Measurements from ENCODE around the gene HCK. TPM values are rescaled to one million over a fixed set of nuclear protein-coding genes. Genes with fewer than 3 reads are reported as not detected.
A peak's percentile ranks its signal among the peaks of the same experiment; 100 is the strongest.

The HCK gene
- total and polyA plus RNA-seq, 9 of the 15 experiments (the other 6 are each of a cell fraction or from before 2014, with no cell fraction given) = 0.09 to 0.51 (median 0.27) TPM; not detected in 6

- TF ChIP-seq MECOM (CRISPR knock-in tag; IDR thresholded peaks at IDR 0.05) = no peak
Observed at GRCh38 chr20:32036716-32037485, 15.1 kb upstream of the HCK start (continued).

- H3K4me3 ChIP-seq = no peak overlapping the region
- FAIRE-seq (no peak), DNase-seq (ENCODE audit: extremely low read depth in 1 of 4, low spot score in 3 of 4) (no peak), ATAC-seq (peak; percentile 34; the same call in 2 of the 3 replicates)
- no peaks in the 10 kb centered on the region for H3K79me2 ChIP-seq (ENCODE audit: control insufficient read depth, insufficient read depth, low read length)
- in situ Hi-C loops (cut with MboI) (no loop called here), intact Hi-C loops (cut with micrococcal nuclease) (loop anchor here (10.0 kb wide), 1 partner anchor 213 kb away; no protein-coding TSS in a partner anchor)
- no peaks in the 10 kb centered on the region; the same call in 1 of the 2 replicates for H3K9me3 ChIP-seq (replicated peaks; ENCODE audit: control insufficient read depth, insufficient read depth, low read depth, low read length)
- H3K36me3 ChIP-seq (ENCODE audit: control insufficient read depth, insufficient read depth, low read length) = no peaks in the 10 kb centered on the region
- H2AFZ ChIP-seq (ENCODE audit: low read depth, low read length) = no peak overlapping the region
- peaks cover 3 to 11% of the 10 kb centered on the region in 2 experiments; a peak in 3 of 5 replicates for H3K4me1 ChIP-seq (replicated peaks in 1 of 2; ENCODE audit: control insufficient read depth in 2 of 2, insufficient read depth in 2 of 2, low read length in 2 of 2)
- no peaks in the 10 kb centered on the region for H4K20me1 ChIP-seq (replicated peaks; ENCODE audit: control insufficient read depth, insufficient read depth, low read length)
- H3K9me1 ChIP-seq (ENCODE audit: control insufficient read depth, insufficient read depth, low read length) = no peaks in the 10 kb centered on the region
- no TSS peak for BruUV-seq (replicated peaks)
- CTCF ChIA-PET (ENCODE audit: low intra/inter-chr PET ratio) = no interaction called here
- no peak overlapping the region for H3K4me2 ChIP-seq (ENCODE audit: insufficient read depth, low read length)
- no peak overlapping the region for H3K9ac ChIP-seq (ENCODE audit: insufficient read depth in 1 of 2, low read depth in 2 of 2, low read length in 2 of 2)
- 15% methylated on average over 4 of the region's 4 CpGs for WGBS (ENCODE audit: insufficient coverage, low coverage, missing lambda C conversion rate)
- H3K27me3 ChIP-seq (ENCODE audit: control insufficient read depth in 2 of 2, insufficient read depth in 2 of 2, low read length in 2 of 2) = peaks cover 6 to 26% of the 10 kb centered on the region in 2 experiments; a peak in 4 of 5 replicates
- POLR2A ChIA-PET = interaction anchor here (0.6 kb wide), 1 partner anchor 492 kb away, joined by 3 read pairs; no protein-coding TSS in a partner anchor
- no peak overlapping the region for H3K27ac ChIP-seq (ENCODE audit: extremely low read depth, low read depth, low read length)
- TF ChIP-seq HINFP (tag; conservative IDR thresholded peaks at IDR 0.05; ENCODE audit: low read depth) (no peak), TFE3 (CRISPR knock-in tag; IDR thresholded peaks at IDR 0.05) (no peak), ARHGAP35 (IDR thresholded peaks at IDR 0.05; ENCODE audit: partially characterized antibody) (no peak), MTA1 (IDR thresholded peaks at IDR 0.05; ENCODE audit: borderline replicate concordance) (peak; percentile 25; the same call in 1 of the 2 replicates), HBP1 (CRISPR knock-in tag; IDR thresholded peaks at IDR 0.05) (0 out of 2 replicates have a peak, but pooled peaks have one; percentile 21), ZSCAN29 (IDR thresholded peaks at IDR 0.05) (no peak), SFPQ (IDR thresholded peaks at IDR 0.05; ENCODE audit: low read depth, low read length) (no peak), ZEB2 (IDR thresholded peaks at IDR 0.05) (peak; percentile 65), MEF2D (tag; conservative IDR thresholded peaks at IDR 0.05; ENCODE audit: low read depth) (peak; percentile 44; the same call in 1 of the 2 replicates), CTBP1 (IDR thresholded peaks at IDR 0.05; ENCODE audit: borderline replicate concordance) (peak; percentile 55; the same call in 1 of the 2 replicates), MLX (CRISPR knock-in tag; conservative IDR thresholded peaks at IDR 0.05) (no peak)
Observed at GRCh38 chr20:32037929-32038328, 14.1 kb upstream of the HCK start.

Data from K562 (cell line).